ENCODE results near the gene ZEB1.

ZEB1 gene

GRCh38 chr10:31299119-31299518 is 19.9 kb upstream of the ZEB1 start:
- H3K9me3 ChIP-seq (ENCODE audit: insufficient read depth, low read length): no peaks in the 10 kb centered on the region
- no peak overlapping the region for H3K27ac ChIP-seq (ENCODE audit: low read depth, low read length)
- H3F3A ChIP-seq (ENCODE audit: insufficient read depth): no peaks in the 10 kb centered on the region
- H3K4me2 ChIP-seq (ENCODE audit: low read depth, low read length, poor library complexity, severe bottlenecking): no peak overlapping the region
- no peak overlapping the region for H3K9ac ChIP-seq (ENCODE audit: low read length)
- no peak overlapping the region for H3K4me3 ChIP-seq (ENCODE audit: insufficient read depth, low read length, poor library complexity, severe bottlenecking)
- no peaks in the 10 kb centered on the region for H3K36me3 ChIP-seq (ENCODE audit: low read length)
- no peaks in the 10 kb centered on the region for H4K20me1 ChIP-seq (ENCODE audit: low read depth, low read length)
- TF ChIP-seq CTCF (IDR thresholded peaks at IDR 0.05; ENCODE audit: insufficient read depth, low read length, poor library complexity, severe bottlenecking) (no peak), EZH2phosphoT487 (conservative IDR thresholded peaks at IDR 0.05; ENCODE audit: low read length) (no peak)
- H2AFZ ChIP-seq (ENCODE audit: low read depth, low read length, severe bottlenecking): no peak overlapping the region
- no peaks in the 10 kb centered on the region for H3K79me2 ChIP-seq (ENCODE audit: insufficient read depth, low read length)
- no peaks in the 10 kb centered on the region for H3K27me3 ChIP-seq (ENCODE audit: low read length)
- H3K9me2 ChIP-seq (replicated peaks; ENCODE audit: insufficient read depth, low read length): no peaks in the 10 kb centered on the region

DNA sequence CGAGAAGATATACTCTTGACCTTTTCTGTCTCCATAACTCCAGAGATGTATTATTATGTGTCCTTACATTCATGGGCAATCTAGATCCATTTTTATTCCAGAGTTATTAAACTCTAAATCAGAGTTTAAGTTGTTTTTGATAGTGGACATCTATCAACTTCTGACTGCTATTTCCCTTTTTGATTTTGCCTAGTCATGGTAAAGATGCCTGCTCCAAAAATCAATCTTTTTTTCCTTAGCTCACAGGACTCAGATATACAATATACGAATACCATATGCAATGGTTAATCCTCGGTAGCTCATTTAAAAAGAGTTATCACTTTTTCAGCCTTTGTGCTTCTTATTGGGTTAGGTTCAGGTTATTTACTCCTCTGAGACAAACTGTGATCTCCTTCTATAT is 15.8 kb upstream of the ZEB1 start:
- Histone ChIP-seq H2AFZ (ENCODE audit: low read depth, low read length, severe bottlenecking) (no peak overlapping the region), H3K36me3 (ENCODE audit: low read length) (no peaks in the 10 kb centered on the region), H3K27ac (ENCODE audit: low read depth, low read length) (no peak overlapping the region), H4K20me1 (ENCODE audit: low read depth, low read length) (no peaks in the 10 kb centered on the region), H3K9ac (ENCODE audit: low read length) (no peak overlapping the region), H3K4me3 (ENCODE audit: insufficient read depth, low read length, poor library complexity, severe bottlenecking) (no peak overlapping the region), H3K4me2 (ENCODE audit: low read depth, low read length, poor library complexity, severe bottlenecking) (no peak overlapping the region), H3K9me2 (replicated peaks; ENCODE audit: insufficient read depth, low read length) (no peaks in the 10 kb centered on the region), H3K9me3 (ENCODE audit: insufficient read depth, low read length) (no peaks in the 10 kb centered on the region), H3K79me2 (ENCODE audit: insufficient read depth, low read length) (no peaks in the 10 kb centered on the region), H3K27me3 (ENCODE audit: low read length) (no peaks in the 10 kb centered on the region), H3F3A (ENCODE audit: insufficient read depth) (no peaks in the 10 kb centered on the region)
- TF ChIP-seq CTCF (IDR thresholded peaks at IDR 0.05; ENCODE audit: insufficient read depth, low read length, poor library complexity, severe bottlenecking) (no peak), EZH2phosphoT487 (conservative IDR thresholded peaks at IDR 0.05; ENCODE audit: low read length) (no peak)

GRCh38 chr10:31304291-31304970 is 14.6 kb upstream of the ZEB1 start:
- TF ChIP-seq CTCF (IDR thresholded peaks at IDR 0.05; ENCODE audit: insufficient read depth, low read length, poor library complexity, severe bottlenecking) (no peak), EZH2phosphoT487 (conservative IDR thresholded peaks at IDR 0.05; ENCODE audit: low read length) (no peak)
- H3K36me3 ChIP-seq (ENCODE audit: low read length): no peaks in the 10 kb centered on the region
- H3K9ac ChIP-seq (ENCODE audit: low read length): no peak overlapping the region
- no peaks in the 10 kb centered on the region for H3K79me2 ChIP-seq (ENCODE audit: insufficient read depth, low read length)
- no peak overlapping the region for H3K4me2 ChIP-seq (ENCODE audit: low read depth, low read length, poor library complexity, severe bottlenecking)
- H3K27ac ChIP-seq (ENCODE audit: low read depth, low read length): no peak overlapping the region
- no peaks in the 10 kb centered on the region for H3K27me3 ChIP-seq (ENCODE audit: low read length)
- no peaks in the 10 kb centered on the region for H3K9me2 ChIP-seq (replicated peaks; ENCODE audit: insufficient read depth, low read length)
- H3K4me3 ChIP-seq (ENCODE audit: insufficient read depth, low read length, poor library complexity, severe bottlenecking): no peak overlapping the region
- no peaks in the 10 kb centered on the region for H3K9me3 ChIP-seq (ENCODE audit: insufficient read depth, low read length)
- H4K20me1 ChIP-seq (ENCODE audit: low read depth, low read length): no peaks in the 10 kb centered on the region
- no peak overlapping the region for H2AFZ ChIP-seq (ENCODE audit: low read depth, low read length, severe bottlenecking)
- no peaks in the 10 kb centered on the region for H3F3A ChIP-seq (ENCODE audit: insufficient read depth)
